Liver (tissue), 9 donors: ENCODE measurements around the gene COL21A1. TPM values are rescaled to one million over a fixed set of nuclear protein-coding genes. Genes with fewer than 3 reads are reported as not detected.

Experiments
- DNase-seq: peaks from one replicate; pipeline ENCODE4 v3.0.0-alpha.2; 2017; ENCODE audit warnings: low spot score
- H3K27ac ChIP-seq, 2 donors: one replicate each; pipeline ENCODE4 v1.7.0; 2013; ENCODE audit warnings: inconsistent platforms in 2 of 2, low read length in 2 of 2, control low read depth in 1 of 2, low read depth in 1 of 2, mild to moderate bottlenecking in 1 of 2
- H3K27me3 ChIP-seq, 4 donors: one replicate each; pipeline versions ENCODE4 v1.6.1 to v1.7.0; 2013; ENCODE audit warnings: low read length in 3 of 4, inconsistent platforms in 1 of 4, mild to moderate bottlenecking in 1 of 4, moderate library complexity in 1 of 4; ENCODE audit not compliant: control insufficient read depth in 4 of 4, insufficient read depth in 4 of 4
- H3K36me3 ChIP-seq, 4 donors: one replicate each; pipeline versions ENCODE4 v1.6.1 to v1.7.0; 2013; ENCODE audit warnings: low read length in 3 of 4, mild to moderate bottlenecking in 3 of 4, low read depth in 1 of 4, moderate library complexity in 1 of 4; ENCODE audit not compliant: control insufficient read depth in 4 of 4, insufficient read depth in 3 of 4
- H3K4me1 ChIP-seq, 4 donors: one replicate each; pipeline versions ENCODE4 v1.6.1 to v1.7.0; 2013; ENCODE audit warnings: low read length in 3 of 4, mild to moderate bottlenecking in 3 of 4, moderate library complexity in 1 of 4; ENCODE audit not compliant: control insufficient read depth in 4 of 4, insufficient read depth in 4 of 4
- H3K4me3 ChIP-seq, 3 donors: one replicate each; pipeline versions ENCODE4 v1.6.1 to v1.7.0; 2013; ENCODE audit warnings: low read length in 3 of 3, control low read depth in 1 of 3, low read depth in 1 of 3, mild to moderate bottlenecking in 1 of 3
- H3K9ac ChIP-seq, 2 donors: one replicate each; pipeline ENCODE4 v1.7.0; 2013; ENCODE audit warnings: low read length in 2 of 2, mild to moderate bottlenecking in 2 of 2, moderate library complexity in 2 of 2, control low read depth in 1 of 2, low read depth in 1 of 2
- H3K9me3 ChIP-seq, 4 donors: one replicate each; pipeline versions ENCODE4 v1.6.1 to v1.7.0; 2013; ENCODE audit warnings: low read length in 3 of 4; ENCODE audit not compliant: control insufficient read depth in 4 of 4
- EGR1 ChIP-seq, 2 donors: IDR thresholded peaks; 2 replicates each; pipeline ENCODE4 v1.6.1; 2016 to 2018; ENCODE audit warnings: antibody characterized with exemption in 2 of 2, low read depth in 2 of 2
- FOXA1 ChIP-seq: IDR thresholded peaks from 2 replicates; pipeline ENCODE4 v1.6.1; 2016; ENCODE audit warnings: antibody characterized with exemption
- FOXA2 ChIP-seq: IDR thresholded peaks from 2 replicates; pipeline ENCODE4 v1.6.1; 2016; ENCODE audit warnings: antibody characterized with exemption
- GABPA ChIP-seq, 2 donors: IDR thresholded peaks in 1 of 2; conservative IDR thresholded peaks in 1 of 2; 2 replicates each; pipeline ENCODE4 v1.6.1; 2016; ENCODE audit warnings: antibody characterized with exemption in 2 of 2, mild to moderate bottlenecking in 1 of 2, moderate library complexity in 1 of 2
- HNF4A ChIP-seq, 2 donors: conservative IDR thresholded peaks; 2 replicates each; pipeline ENCODE4 v1.6.1; 2016; ENCODE audit warnings: antibody characterized with exemption in 2 of 2, mild to moderate bottlenecking in 2 of 2
- HNF4G ChIP-seq: IDR thresholded peaks from 2 replicates; pipeline ENCODE4 v1.6.1; 2016; ENCODE audit warnings: antibody characterized with exemption
- JUND ChIP-seq, 2 donors: IDR thresholded peaks; 2 replicates each; pipeline ENCODE4 v1.6.1; 2016; ENCODE audit warnings: antibody characterized with exemption in 2 of 2
- NR2F2 ChIP-seq: IDR thresholded peaks from 2 replicates; pipeline ENCODE4 v1.6.1; 2016; ENCODE audit warnings: antibody characterized with exemption
- RAD21 ChIP-seq, 2 donors: IDR thresholded peaks; 2 replicates each; pipeline ENCODE4 v1.6.1; 2016; ENCODE audit warnings: antibody characterized with exemption in 2 of 2, mild to moderate bottlenecking in 2 of 2
- RXRA ChIP-seq, 2 donors: IDR thresholded peaks; 2 replicates each; pipeline ENCODE4 v1.6.1; 2017 to 2018; ENCODE audit warnings: antibody characterized with exemption in 2 of 2, mild to moderate bottlenecking in 1 of 2
- SP1 ChIP-seq: IDR thresholded peaks from 2 replicates; pipeline ENCODE4 v1.6.1; 2018; ENCODE audit warnings: antibody characterized with exemption, mild to moderate bottlenecking
- TAF1 ChIP-seq: conservative IDR thresholded peaks from 2 replicates; pipeline ENCODE4 v1.6.1; 2016; ENCODE audit warnings: antibody characterized with exemption, mild to moderate bottlenecking
- YY1 ChIP-seq: IDR thresholded peaks from 2 replicates; pipeline ENCODE4 v1.6.1; 2016; ENCODE audit warnings: antibody characterized with exemption, mild to moderate bottlenecking
- WGBS: extraction: QIAGEN DNeasy Blood & Tissue Kit; methylation state at CpG from one replicate; pipeline ENCODE4 v1.1.7; 2013; 5-methylcytosine and 5-hydroxymethylcytosine counted together
- polyA plus RNA-seq, 2 donors: library from polyadenylated mRNA; stranded (reverse) in 1 of 2; unstranded in 1 of 2; fragments of 200-250 nt in 1 of 2; fragments of >200 nt in 1 of 2; fragmentation: Nextera tagmentation in 1 of 2; extraction: Ambion mirVana in 1 of 2; gene quantifications; one replicate each; pipeline versions ENCODE4 v1.2.1 to v1.2.3, GENCODE V29; 2013 to 2015
- total RNA-seq, 2 donors: library from RNA; depleted of rRNA; stranded (reverse); fragments of >200 nt; gene quantifications; one replicate each; pipeline ENCODE4 v1.2.3, GENCODE V29; 2014
- TF ChIP-seq, protein P1 (sequence below): IDR thresholded peaks from 2 replicates; pipeline ENCODE4 v1.6.1; 2016; ENCODE audit warnings: antibody characterized with exemption
- TF ChIP-seq, protein P2 (sequence below): IDR thresholded peaks from 2 replicates; pipeline ENCODE4 v1.6.1; 2016; ENCODE audit warnings: antibody characterized with exemption
- TF ChIP-seq, protein P3 (sequence below): fragments of 150-350 bp; IDR thresholded peaks from 2 replicates; pipeline ENCODE4 v1.5.1; 2017; ENCODE audit warnings: improper control_type of control experiment, low read depth, low read length; ENCODE audit not compliant: missing input control
- TF ChIP-seq, protein P4 (sequence below): IDR thresholded peaks from 2 replicates; pipeline ENCODE4 v1.6.1; 2016; ENCODE audit warnings: antibody characterized with exemption, mild to moderate bottlenecking
- TF ChIP-seq, protein P5 (sequence below): IDR thresholded peaks from 2 replicates; pipeline ENCODE4 v1.6.1; 2016; ENCODE audit warnings: antibody characterized with exemption
- donor health status: healthy.
- donor health status: healthy.
- donor health status: healthy.
- donor health status: healthy.
- donor health status: healthy.

COL21A1 gene
- total and polyA plus RNA-seq, 4 donors, result 0.48 to 1.3 (median 0.52) TPM

DNA sequence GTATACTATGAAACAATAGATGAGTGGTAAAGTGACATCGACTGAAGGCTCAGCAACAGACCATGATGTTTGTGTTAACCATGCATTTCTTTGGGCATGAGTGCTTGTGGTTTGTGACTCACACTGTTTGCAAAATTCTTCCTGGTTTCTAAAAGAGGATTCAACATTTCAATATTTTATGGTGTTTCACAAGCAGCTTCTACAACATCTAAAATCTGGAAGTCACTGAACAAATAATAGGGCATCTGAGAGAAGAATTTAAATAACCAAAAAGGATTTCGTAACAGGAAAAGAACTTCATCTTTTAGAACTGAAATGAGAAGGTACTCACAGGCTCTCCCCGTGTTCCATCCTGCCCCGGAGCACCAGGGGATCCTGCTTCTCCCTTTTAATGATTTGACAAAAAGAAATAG, 146.2 kb downstream of the COL21A1 start:
- Histone ChIP-seq H3K9me3 (no peaks in the 10 kb centered on the region), H3K9ac (no peak overlapping the region), H3K27me3 (no peaks in the 10 kb centered on the region), H3K27ac (no peak overlapping the region), H3K4me1 (no peaks in the 10 kb centered on the region), H3K4me3 (no peak overlapping the region), H3K36me3 (no peaks in the 10 kb centered on the region)
- no peak for TF ChIP-seq TAF1
- TF ChIP-seq FOXA2, result no peak
- TF ChIP-seq GABPA (IDR thresholded peaks at IDR 0.05 in 1 of 2, conservative IDR thresholded peaks at IDR 0.05 in 1 of 2), result no peak
- TF ChIP-seq HNF4A (conservative IDR thresholded peaks at IDR 0.05), result no peak
- no peak for TF ChIP-seq YY1
- no peak for TF ChIP-seq RXRA (IDR thresholded peaks at IDR 0.05)
- WGBS, result 65% methylated on average over 4 of the region's 4 CpGs
- DNase-seq, result no peak

DNA sequence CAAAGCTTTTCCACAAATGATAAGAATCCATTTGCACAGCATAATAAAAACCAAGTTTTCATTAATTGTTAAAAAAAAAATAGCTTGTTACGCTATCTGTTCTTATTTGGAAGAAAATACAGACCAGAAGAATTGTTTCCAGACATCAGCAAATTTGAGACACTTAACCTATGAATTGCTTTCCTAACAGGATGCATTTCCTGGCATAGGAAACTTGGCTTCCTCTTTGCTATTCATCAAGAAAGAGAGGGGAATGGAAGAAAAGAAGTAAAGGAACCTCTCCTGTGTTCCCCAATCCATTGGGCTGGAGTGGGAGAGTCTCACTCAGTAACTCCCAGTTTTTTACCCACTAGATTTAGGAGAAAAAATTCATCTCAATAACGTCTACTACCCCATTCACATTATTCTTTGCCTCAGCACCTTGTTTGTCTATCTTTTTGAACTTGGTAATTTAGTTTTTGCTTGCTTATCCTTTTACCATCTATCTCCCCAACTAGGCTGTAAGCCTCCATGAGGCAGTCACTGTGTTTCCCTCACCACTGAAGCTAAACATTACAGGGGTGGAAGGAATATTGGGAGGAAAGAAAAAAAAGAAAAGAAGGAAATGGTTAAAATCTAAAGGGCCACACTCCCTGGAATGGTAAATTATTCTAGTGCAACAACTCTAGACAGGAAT, 150.3 kb downstream of the COL21A1 start:
- Histone ChIP-seq H3K4me3 (no peak overlapping the region), H3K9ac (no peak overlapping the region), H3K9me3 (peaks cover 0 to 3% (median 0%) of the 10 kb centered on the region in 4 donors), H3K27me3 (no peaks in the 10 kb centered on the region), H3K36me3 (no peaks in the 10 kb centered on the region), H3K4me1 (no peaks in the 10 kb centered on the region), H3K27ac (no peak overlapping the region)
- TF ChIP-seq, protein P1, sequence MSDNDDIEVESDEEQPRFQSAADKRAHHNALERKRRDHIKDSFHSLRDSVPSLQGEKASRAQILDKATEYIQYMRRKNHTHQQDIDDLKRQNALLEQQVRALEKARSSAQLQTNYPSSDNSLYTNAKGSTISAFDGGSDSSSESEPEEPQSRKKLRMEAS, result no peak
- TF ChIP-seq YY1, result no peak
- TF ChIP-seq HNF4G, result no peak
- TF ChIP-seq RAD21 (IDR thresholded peaks at IDR 0.05), result no peak
- TF ChIP-seq, protein P2, sequence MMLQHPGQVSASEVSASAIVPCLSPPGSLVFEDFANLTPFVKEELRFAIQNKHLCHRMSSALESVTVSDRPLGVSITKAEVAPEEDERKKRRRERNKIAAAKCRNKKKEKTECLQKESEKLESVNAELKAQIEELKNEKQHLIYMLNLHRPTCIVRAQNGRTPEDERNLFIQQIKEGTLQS, result no peak
- no peak for TF ChIP-seq SP1
- TF ChIP-seq, protein P3, sequence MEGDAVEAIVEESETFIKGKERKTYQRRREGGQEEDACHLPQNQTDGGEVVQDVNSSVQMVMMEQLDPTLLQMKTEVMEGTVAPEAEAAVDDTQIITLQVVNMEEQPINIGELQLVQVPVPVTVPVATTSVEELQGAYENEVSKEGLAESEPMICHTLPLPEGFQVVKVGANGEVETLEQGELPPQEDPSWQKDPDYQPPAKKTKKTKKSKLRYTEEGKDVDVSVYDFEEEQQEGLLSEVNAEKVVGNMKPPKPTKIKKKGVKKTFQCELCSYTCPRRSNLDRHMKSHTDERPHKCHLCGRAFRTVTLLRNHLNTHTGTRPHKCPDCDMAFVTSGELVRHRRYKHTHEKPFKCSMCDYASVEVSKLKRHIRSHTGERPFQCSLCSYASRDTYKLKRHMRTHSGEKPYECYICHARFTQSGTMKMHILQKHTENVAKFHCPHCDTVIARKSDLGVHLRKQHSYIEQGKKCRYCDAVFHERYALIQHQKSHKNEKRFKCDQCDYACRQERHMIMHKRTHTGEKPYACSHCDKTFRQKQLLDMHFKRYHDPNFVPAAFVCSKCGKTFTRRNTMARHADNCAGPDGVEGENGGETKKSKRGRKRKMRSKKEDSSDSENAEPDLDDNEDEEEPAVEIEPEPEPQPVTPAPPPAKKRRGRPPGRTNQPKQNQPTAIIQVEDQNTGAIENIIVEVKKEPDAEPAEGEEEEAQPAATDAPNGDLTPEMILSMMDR, result no peak
- no peak for TF ChIP-seq FOXA2
- TF ChIP-seq EGR1 (IDR thresholded peaks at IDR 0.05; ENCODE audit: low read depth in 2 of 2), result no peak
- TF ChIP-seq, protein P4, sequence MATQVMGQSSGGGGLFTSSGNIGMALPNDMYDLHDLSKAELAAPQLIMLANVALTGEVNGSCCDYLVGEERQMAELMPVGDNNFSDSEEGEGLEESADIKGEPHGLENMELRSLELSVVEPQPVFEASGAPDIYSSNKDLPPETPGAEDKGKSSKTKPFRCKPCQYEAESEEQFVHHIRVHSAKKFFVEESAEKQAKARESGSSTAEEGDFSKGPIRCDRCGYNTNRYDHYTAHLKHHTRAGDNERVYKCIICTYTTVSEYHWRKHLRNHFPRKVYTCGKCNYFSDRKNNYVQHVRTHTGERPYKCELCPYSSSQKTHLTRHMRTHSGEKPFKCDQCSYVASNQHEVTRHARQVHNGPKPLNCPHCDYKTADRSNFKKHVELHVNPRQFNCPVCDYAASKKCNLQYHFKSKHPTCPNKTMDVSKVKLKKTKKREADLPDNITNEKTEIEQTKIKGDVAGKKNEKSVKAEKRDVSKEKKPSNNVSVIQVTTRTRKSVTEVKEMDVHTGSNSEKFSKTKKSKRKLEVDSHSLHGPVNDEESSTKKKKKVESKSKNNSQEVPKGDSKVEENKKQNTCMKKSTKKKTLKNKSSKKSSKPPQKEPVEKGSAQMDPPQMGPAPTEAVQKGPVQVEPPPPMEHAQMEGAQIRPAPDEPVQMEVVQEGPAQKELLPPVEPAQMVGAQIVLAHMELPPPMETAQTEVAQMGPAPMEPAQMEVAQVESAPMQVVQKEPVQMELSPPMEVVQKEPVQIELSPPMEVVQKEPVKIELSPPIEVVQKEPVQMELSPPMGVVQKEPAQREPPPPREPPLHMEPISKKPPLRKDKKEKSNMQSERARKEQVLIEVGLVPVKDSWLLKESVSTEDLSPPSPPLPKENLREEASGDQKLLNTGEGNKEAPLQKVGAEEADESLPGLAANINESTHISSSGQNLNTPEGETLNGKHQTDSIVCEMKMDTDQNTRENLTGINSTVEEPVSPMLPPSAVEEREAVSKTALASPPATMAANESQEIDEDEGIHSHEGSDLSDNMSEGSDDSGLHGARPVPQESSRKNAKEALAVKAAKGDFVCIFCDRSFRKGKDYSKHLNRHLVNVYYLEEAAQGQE, result no peak
- no peak for TF ChIP-seq RXRA (IDR thresholded peaks at IDR 0.05)
- TF ChIP-seq HNF4A (conservative IDR thresholded peaks at IDR 0.05), result no peak
- TF ChIP-seq, protein P5, sequence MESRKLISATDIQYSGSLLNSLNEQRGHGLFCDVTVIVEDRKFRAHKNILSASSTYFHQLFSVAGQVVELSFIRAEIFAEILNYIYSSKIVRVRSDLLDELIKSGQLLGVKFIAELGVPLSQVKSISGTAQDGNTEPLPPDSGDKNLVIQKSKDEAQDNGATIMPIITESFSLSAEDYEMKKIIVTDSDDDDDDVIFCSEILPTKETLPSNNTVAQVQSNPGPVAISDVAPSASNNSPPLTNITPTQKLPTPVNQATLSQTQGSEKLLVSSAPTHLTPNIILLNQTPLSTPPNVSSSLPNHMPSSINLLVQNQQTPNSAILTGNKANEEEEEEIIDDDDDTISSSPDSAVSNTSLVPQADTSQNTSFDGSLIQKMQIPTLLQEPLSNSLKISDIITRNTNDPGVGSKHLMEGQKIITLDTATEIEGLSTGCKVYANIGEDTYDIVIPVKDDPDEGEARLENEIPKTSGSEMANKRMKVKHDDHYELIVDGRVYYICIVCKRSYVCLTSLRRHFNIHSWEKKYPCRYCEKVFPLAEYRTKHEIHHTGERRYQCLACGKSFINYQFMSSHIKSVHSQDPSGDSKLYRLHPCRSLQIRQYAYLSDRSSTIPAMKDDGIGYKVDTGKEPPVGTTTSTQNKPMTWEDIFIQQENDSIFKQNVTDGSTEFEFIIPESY, result no peak
- no peak for TF ChIP-seq JUND (IDR thresholded peaks at IDR 0.05)
- TF ChIP-seq TAF1, result no peak
- TF ChIP-seq GABPA (IDR thresholded peaks at IDR 0.05 in 1 of 2, conservative IDR thresholded peaks at IDR 0.05 in 1 of 2), result no peak
- TF ChIP-seq NR2F2, result no peak
- TF ChIP-seq FOXA1, result no peak
- no peak for DNase-seq
- 65% methylated on average over 2 of the region's 2 CpGs for WGBS
